Esophagus squamous epithelium (tissue), 5 donors: ENCODE data around the gene LRRC38. TPM values are rescaled to one million over a fixed set of nuclear protein-coding genes. Genes with fewer than 3 reads are reported as not detected.

Experiments used
- DNase-seq: peaks from one replicate; lab custom pipeline; 2025; lab: John Stamatoyannopoulos, UW
- H3K27ac ChIP-seq, 4 donors: fragments of 200-600 bp; sonication (generic); one replicate each; pipeline ENCODE4 v1.5.1; 2016 to 2019; ENCODE audit warnings: mild to moderate bottlenecking in 1 of 4
- H3K27me3 ChIP-seq, 4 donors: fragments of 200-600 bp; sonication (generic); 1 replicate in 3 of 4; 2 replicates in 1 of 4; pipeline versions ENCODE4 v1.5.1 to v1.6.0; 2017 to 2021; ENCODE audit warnings: antibody characterized with exemption in 1 of 4
- H3K36me3 ChIP-seq, 3 donors: fragments of 200-600 bp; sonication (generic); one replicate each; pipeline ENCODE4 v1.5.1; 2016 to 2019
- H3K4me1 ChIP-seq, 3 donors: fragments of 200-600 bp; sonication (generic); one replicate each; pipeline ENCODE4 v1.5.1; 2017 to 2019
- H3K4me3 ChIP-seq, 4 donors: fragments of 200-600 bp; sonication (generic); 1 replicate in 3 of 4; 2 replicates in 1 of 4; pipeline ENCODE4 v1.5.1; 2016 to 2019; ENCODE audit warnings: mild to moderate bottlenecking in 2 of 4, moderate library complexity in 1 of 4
- H3K9me3 ChIP-seq, 3 donors: fragments of 200-600 bp; sonication (generic); one replicate each; pipeline ENCODE4 v1.5.1; 2016 to 2019
- CTCF ChIP-seq, 6 experiments: fragments of 450-650 bp in 4 of 6; fragments of 200-600 bp in 2 of 6; sonication (generic) in 2 of 6; IDR thresholded peaks; one replicate each; pipeline ENCODE4 v1.5.1; 2016 to 2019; ENCODE audit warnings: antibody characterized with exemption in 6 of 6, mild to moderate bottlenecking in 4 of 6, moderate library complexity in 4 of 6
- POLR2A ChIP-seq, 4 donors: fragments of 450-650 bp; IDR thresholded peaks; one replicate each; pipeline ENCODE4 v1.6.1; 2017; ENCODE audit warnings: antibody characterized with exemption in 4 of 4, mild to moderate bottlenecking in 4 of 4, moderate library complexity in 3 of 4
- WGBS, 2 donors: methylation state at CpG; one replicate each; pipeline ENCODE4 v1.1.5; 2018; 5-methylcytosine and 5-hydroxymethylcytosine counted together
- intact Hi-C: fragments of 100-400 bp; cut with DNase I; formaldehyde crosslinking; loops from one replicate; pipeline ENCODE4 v1.15.0; 2022
- total RNA-seq, 4 donors: library from RNA; depleted of rRNA; stranded (reverse); fragments of >200 nt; gene quantifications; one replicate each; pipeline ENCODE4 v1.1.0, GENCODE V29; 2016
- donor health status: DM: yes; HTN: yes; CAD: no.

The LRRC38 gene
- total RNA-seq, 4 donors from 2014 or later = 0.19 TPM; not detected in 3

GRCh38 chr1:13512472-13512871 is 1.3 kb downstream of the LRRC38 start:
- H3K36me3 ChIP-seq = no peaks in the 10 kb centered on the region
- H3K9me3 ChIP-seq = no peaks in the 10 kb centered on the region
- WGBS, 2 donors = 2 to 10% methylated on average over 6 to 10 of the region's 10 CpGs
- H3K27me3 ChIP-seq = peaks cover 5 to 92% (median 7%) of the 10 kb centered on the region in 4 donors
- TF ChIP-seq POLR2A (IDR thresholded peaks at IDR 0.05) = no peak
- TF ChIP-seq CTCF (IDR thresholded peaks at IDR 0.05) = no peak
- H3K4me3 ChIP-seq = peak overlapping the region; percentile 1 to 45 (median 17)
- intact Hi-C loops = no loop called here
- peaks cover 0 to 18% (median 10%) of the 10 kb centered on the region in 3 donors for H3K4me1 ChIP-seq
- DNase-seq = no peak
- no peak overlapping the region for H3K27ac ChIP-seq

- no peak for DNase-seq
- TF ChIP-seq POLR2A (IDR thresholded peaks at IDR 0.05) (no peak), CTCF (IDR thresholded peaks at IDR 0.05) (no peak)
- peaks cover 0 to 18% (median 10%) of the 10 kb centered on the region in 3 donors for H3K4me1 ChIP-seq
- H3K9me3 ChIP-seq = no peaks in the 10 kb centered on the region
- H3K36me3 ChIP-seq = no peaks in the 10 kb centered on the region
- no peak overlapping the region for H3K27ac ChIP-seq
- intact Hi-C loops = no loop called here
- H3K27me3 ChIP-seq = peaks cover 5 to 90% (median 7%) of the 10 kb centered on the region in 4 donors
- no peak overlapping the region for H3K4me3 ChIP-seq
- WGBS, 2 donors = 53 to 61% methylated on average over 6 of the region's 6 CpGs
Measured at GRCh38 chr1:13510499-13510898, 3.3 kb downstream of the LRRC38 start.

- H3K4me3 ChIP-seq = no peak overlapping the region
- H3K27me3 ChIP-seq = peaks cover 0 to 86% (median under 1%) of the 10 kb centered on the region in 4 donors
- no peaks in the 10 kb centered on the region for H3K4me1 ChIP-seq
- intact Hi-C loops = no loop called here
- 76 to 85% methylated on average over 3 of the region's 4 CpGs for WGBS, 2 donors
- no peak for DNase-seq
- H3K27ac ChIP-seq = no peak overlapping the region
- no peaks in the 10 kb centered on the region for H3K9me3 ChIP-seq
- no peaks in the 10 kb centered on the region for H3K36me3 ChIP-seq
- TF ChIP-seq CTCF (IDR thresholded peaks at IDR 0.05) (no peak), POLR2A (IDR thresholded peaks at IDR 0.05) (no peak)
Measured at GRCh38 chr1:13507075-13507474, 6.7 kb downstream of the LRRC38 start.

GRCh38 chr1:13505020-13505419 is 8.8 kb downstream of the LRRC38 start:
- Histone ChIP-seq H3K27me3 (peaks cover 0 to 72% (median 0%) of the 10 kb centered on the region in 4 donors), H3K36me3 (no peaks in the 10 kb centered on the region), H3K4me1 (no peaks in the 10 kb centered on the region), H3K4me3 (no peak overlapping the region), H3K27ac (no peak overlapping the region), H3K9me3 (no peaks in the 10 kb centered on the region)
- TF ChIP-seq POLR2A (IDR thresholded peaks at IDR 0.05) (no peak), CTCF (IDR thresholded peaks at IDR 0.05) (no peak)
- intact Hi-C loops = no loop called here
- no peak for DNase-seq
- 34 to 36% methylated on average over 3 to 4 of the region's 8 CpGs for WGBS, 2 donors

GRCh38 chr1:13500806-13501205 is 13.0 kb downstream of the LRRC38 start:
- intact Hi-C loops = no loop called here

More at GRCh38 chr1:13500806-13501205, 13.0 kb downstream of the LRRC38 start:
- H3K4me3 ChIP-seq = no peak overlapping the region
- no peaks in the 10 kb centered on the region for H3K36me3 ChIP-seq
- H3K27ac ChIP-seq = no peak overlapping the region
- H3K4me1 ChIP-seq = no peaks in the 10 kb centered on the region
- peaks cover 0 to 46% (median 0%) of the 10 kb centered on the region in 4 donors for H3K27me3 ChIP-seq
- WGBS, 2 donors = 88 to 93% methylated on average over 10 of the region's 10 CpGs
- no peak for DNase-seq
- TF ChIP-seq POLR2A (IDR thresholded peaks at IDR 0.05) (no peak), CTCF (IDR thresholded peaks at IDR 0.05) (no peak)
- H3K9me3 ChIP-seq = no peaks in the 10 kb centered on the region
